Measurements from ENCODE around the gene ANKFN1. TPM values are rescaled to one million over a fixed set of nuclear protein-coding genes. Genes with fewer than 3 reads are reported as not detected.

The ANKFN1 gene
- total RNA-seq, 3 donors from 2014 or later: 4.1 to 12.8 (median 5.6) TPM

DNA sequence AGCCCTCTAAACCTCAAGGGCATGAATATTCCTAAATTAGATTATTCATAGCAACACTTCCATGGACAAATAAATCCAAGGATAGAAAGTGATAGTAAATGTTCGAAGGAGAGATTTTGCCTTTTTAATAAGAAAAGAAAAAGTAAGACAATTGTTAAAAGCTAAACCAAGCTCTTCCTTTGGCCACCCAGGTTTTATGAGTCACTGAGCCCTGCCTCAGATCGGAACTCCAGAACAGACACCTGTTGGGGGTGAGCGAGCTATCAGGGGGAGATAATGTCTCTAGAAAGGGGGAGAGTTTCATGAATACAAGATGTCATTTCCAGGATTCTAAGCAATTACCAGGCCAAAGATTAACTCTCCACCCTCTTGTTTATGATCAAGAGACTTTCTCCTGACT, 171.4 kb downstream of the ANKFN1 start:
- intact Hi-C loops (cut with DNase I; ENCODE audit: low total_unique reads): no loop called here
- no peak overlapping the region for H3K4me3 ChIP-seq
- DNase-seq (ENCODE audit: low spot score in 2 of 2): no peak
- no peak overlapping the region for H3K27ac ChIP-seq
- H3K36me3 ChIP-seq: no peaks in the 10 kb centered on the region
- no peaks in the 10 kb centered on the region for H3K4me1 ChIP-seq
- H3K27me3 ChIP-seq: peaks cover 0 to 6% of the 10 kb centered on the region in 2 donors
- TF ChIP-seq, protein P1, sequence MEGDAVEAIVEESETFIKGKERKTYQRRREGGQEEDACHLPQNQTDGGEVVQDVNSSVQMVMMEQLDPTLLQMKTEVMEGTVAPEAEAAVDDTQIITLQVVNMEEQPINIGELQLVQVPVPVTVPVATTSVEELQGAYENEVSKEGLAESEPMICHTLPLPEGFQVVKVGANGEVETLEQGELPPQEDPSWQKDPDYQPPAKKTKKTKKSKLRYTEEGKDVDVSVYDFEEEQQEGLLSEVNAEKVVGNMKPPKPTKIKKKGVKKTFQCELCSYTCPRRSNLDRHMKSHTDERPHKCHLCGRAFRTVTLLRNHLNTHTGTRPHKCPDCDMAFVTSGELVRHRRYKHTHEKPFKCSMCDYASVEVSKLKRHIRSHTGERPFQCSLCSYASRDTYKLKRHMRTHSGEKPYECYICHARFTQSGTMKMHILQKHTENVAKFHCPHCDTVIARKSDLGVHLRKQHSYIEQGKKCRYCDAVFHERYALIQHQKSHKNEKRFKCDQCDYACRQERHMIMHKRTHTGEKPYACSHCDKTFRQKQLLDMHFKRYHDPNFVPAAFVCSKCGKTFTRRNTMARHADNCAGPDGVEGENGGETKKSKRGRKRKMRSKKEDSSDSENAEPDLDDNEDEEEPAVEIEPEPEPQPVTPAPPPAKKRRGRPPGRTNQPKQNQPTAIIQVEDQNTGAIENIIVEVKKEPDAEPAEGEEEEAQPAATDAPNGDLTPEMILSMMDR (IDR thresholded peaks at IDR 0.05): no peak
- TF ChIP-seq POLR2AphosphoS5 (IDR thresholded peaks at IDR 0.05) (no peak), POLR2A (IDR thresholded peaks at IDR 0.05) (no peak)
- no peaks in the 10 kb centered on the region for H3K9me3 ChIP-seq

DNA sequence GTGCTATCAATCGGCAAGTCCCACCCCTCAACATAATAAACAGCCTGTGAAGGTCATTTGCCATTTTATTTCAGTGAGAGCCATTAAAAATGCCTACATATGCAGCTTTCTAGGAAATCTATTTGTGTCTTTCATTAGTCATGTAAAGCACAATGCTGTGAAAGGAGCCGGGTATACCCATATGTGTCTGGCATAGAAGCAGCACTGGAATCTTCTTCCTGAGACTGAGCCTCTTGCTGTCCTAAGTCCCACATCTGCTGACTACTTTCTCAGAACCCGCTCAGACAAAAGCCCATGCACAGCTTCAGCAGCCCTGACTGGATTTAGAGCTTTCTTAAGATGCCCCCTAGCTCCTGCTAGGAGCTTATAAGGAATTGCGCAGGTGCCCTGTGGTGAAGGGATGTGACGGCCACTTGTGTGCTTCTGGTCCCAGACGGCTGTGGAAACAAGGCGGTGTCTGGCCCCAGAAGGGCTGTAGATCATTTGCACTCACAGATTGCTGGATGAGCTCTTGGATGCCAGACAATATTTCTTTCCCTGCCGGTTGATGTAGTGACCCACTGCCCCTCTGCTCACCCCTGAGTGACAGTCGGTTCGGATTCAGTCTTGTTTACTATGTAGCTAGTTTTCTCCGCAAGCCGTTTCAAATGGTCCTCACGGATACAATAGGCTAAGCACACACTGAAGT, 172.2 kb downstream of the ANKFN1 start:
- intact Hi-C loops (cut with DNase I; ENCODE audit: low total_unique reads): no loop called here
- TF ChIP-seq, protein P1 (IDR thresholded peaks at IDR 0.05): no peak
- no peak for TF ChIP-seq POLR2A (IDR thresholded peaks at IDR 0.05)
- no peak for TF ChIP-seq POLR2AphosphoS5 (IDR thresholded peaks at IDR 0.05)
- peaks cover 0 to 4% of the 10 kb centered on the region in 2 donors for H3K27me3 ChIP-seq

DNA sequence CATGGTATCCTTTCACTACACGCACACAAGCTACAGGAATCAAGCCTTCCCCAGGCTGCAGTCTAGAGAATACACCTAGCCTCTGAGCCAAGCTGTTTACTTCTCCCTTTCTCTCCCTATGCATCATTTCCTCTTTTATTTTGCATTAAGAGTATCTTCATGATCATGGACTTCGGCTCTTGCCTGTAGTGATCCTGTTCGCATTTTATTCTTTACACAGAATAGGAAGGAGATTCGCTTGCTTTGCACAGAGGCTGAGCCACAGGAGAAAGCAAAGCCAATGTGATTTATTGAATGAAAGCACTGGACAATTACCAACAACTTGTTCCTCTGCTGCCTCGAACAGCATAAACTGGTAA, 172.7 kb downstream of the ANKFN1 start:
- TF ChIP-seq POLR2AphosphoS5 (IDR thresholded peaks at IDR 0.05) (no peak), POLR2A (IDR thresholded peaks at IDR 0.05) (no peak)
- TF ChIP-seq, protein P1 (IDR thresholded peaks at IDR 0.05): no peak
- H3K4me1 ChIP-seq: no peaks in the 10 kb centered on the region
- no peaks in the 10 kb centered on the region for H3K9me3 ChIP-seq
- no peak for DNase-seq (ENCODE audit: low spot score in 2 of 2)
- intact Hi-C loops (cut with DNase I; ENCODE audit: low total_unique reads): no loop called here
- no peaks in the 10 kb centered on the region for H3K27me3 ChIP-seq
- no peak overlapping the region for H3K27ac ChIP-seq
- H3K4me3 ChIP-seq: no peak overlapping the region
- no peaks in the 10 kb centered on the region for H3K36me3 ChIP-seq

More for the DNA sequence above, 172.2 kb downstream of the ANKFN1 start:
- Histone ChIP-seq H3K9me3 (no peaks in the 10 kb centered on the region), H3K4me3 (no peak overlapping the region), H3K4me1 (no peaks in the 10 kb centered on the region), H3K36me3 (no peaks in the 10 kb centered on the region), H3K27ac (no peak overlapping the region)
- DNase-seq (ENCODE audit: low spot score in 2 of 2): no peak

DNA sequence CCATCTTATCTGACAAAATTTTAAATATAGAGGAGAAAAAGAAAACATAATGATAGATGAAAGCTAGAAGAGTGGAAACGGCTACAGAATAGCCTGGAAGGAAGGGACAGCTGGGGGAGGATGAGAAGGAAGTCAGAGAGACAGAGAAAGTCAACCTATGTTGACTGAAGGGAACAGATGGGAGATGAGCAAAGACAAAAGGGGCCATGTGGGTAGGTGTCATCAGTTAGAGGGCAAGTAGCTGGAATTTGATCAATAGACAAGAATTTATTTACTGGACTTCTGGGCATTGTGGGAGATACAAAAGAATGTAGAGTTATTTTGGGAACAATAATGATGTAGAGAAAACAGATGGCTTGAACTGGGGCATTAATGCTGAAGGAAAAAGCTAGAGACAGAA, 194.4 kb downstream of the ANKFN1 start:
- DNase-seq (ENCODE audit: low spot score in 2 of 2): no peak
- no peak overlapping the region for H3K4me3 ChIP-seq
- H3K4me1 ChIP-seq: no peaks in the 10 kb centered on the region
- H3K9me3 ChIP-seq: peaks cover 0 to 20% of the 10 kb centered on the region in 2 donors
- H3K27ac ChIP-seq: no peak overlapping the region
- no peak for TF ChIP-seq POLR2A (IDR thresholded peaks at IDR 0.05)
- no peak for TF ChIP-seq POLR2AphosphoS5 (IDR thresholded peaks at IDR 0.05)
- TF ChIP-seq, protein P1 (IDR thresholded peaks at IDR 0.05): no peak
- intact Hi-C loops (cut with DNase I; ENCODE audit: low total_unique reads): no loop called here
- no peaks in the 10 kb centered on the region for H3K27me3 ChIP-seq
- no peaks in the 10 kb centered on the region for H3K36me3 ChIP-seq

DNA sequence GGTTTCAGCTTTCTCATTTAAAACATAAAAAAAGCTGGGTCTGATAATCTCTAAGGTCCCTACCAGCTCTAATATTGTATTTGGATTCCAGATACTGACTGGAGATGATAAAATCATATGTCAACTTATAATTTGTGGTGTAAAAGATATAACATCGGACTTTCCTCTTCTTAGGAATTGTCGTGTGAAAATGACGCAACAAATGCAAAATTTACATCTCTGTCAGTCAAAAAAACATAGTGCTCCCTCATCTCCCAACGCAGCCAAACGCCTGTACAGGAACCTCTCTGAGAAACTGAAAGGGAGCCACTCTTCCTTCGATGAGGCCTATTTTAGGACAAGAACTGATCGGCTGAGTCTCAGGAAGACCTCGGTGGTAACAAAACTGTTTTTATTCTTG, 197.3 kb downstream of the ANKFN1 start:
- no peaks in the 10 kb centered on the region for H3K4me1 ChIP-seq
- H3K4me3 ChIP-seq: no peak overlapping the region
- H3K27me3 ChIP-seq: no peaks in the 10 kb centered on the region
- DNase-seq (ENCODE audit: low spot score in 2 of 2): no peak
- no peaks in the 10 kb centered on the region for H3K36me3 ChIP-seq
- H3K9me3 ChIP-seq: peaks cover 0 to 9% of the 10 kb centered on the region in 2 donors
- TF ChIP-seq, protein P1 (IDR thresholded peaks at IDR 0.05): no peak
- TF ChIP-seq POLR2A (IDR thresholded peaks at IDR 0.05) (no peak), POLR2AphosphoS5 (IDR thresholded peaks at IDR 0.05) (no peak)
- intact Hi-C loops (cut with DNase I; ENCODE audit: low total_unique reads): no loop called here
- H3K27ac ChIP-seq: no peak overlapping the region

Measured in breast epithelium (tissue), 4 donors.